Nephron (organoid): ENCODE results near the gene SUCNR1.

ENCODE experiments used
- H3K27ac Mint-ChIP-seq, 3 experiments: 2 replicates each; pipeline ENCODE4 v1.8.0; 2020; ENCODE audit warnings: mixed read lengths in 3 of 3, mild to moderate bottlenecking in 2 of 3, moderate library complexity in 1 of 3
- H3K27me3 Mint-ChIP-seq: 2 replicates; pipeline ENCODE4 v1.8.0; 2021; ENCODE audit warnings: low read depth, mild to moderate bottlenecking, moderate library complexity, mixed read lengths
- H3K36me3 Mint-ChIP-seq: 2 replicates; pipeline ENCODE4 v1.8.0; 2020; ENCODE audit warnings: low read depth, mixed read lengths
- H3K4me1 Mint-ChIP-seq: 2 replicates; pipeline ENCODE4 v1.8.0; 2020; ENCODE audit warnings: mixed read lengths
- H3K4me3 Mint-ChIP-seq, 3 experiments: 2 replicates each; pipeline ENCODE4 v1.8.0; 2020; ENCODE audit warnings: mild to moderate bottlenecking in 3 of 3, mixed read lengths in 3 of 3, moderate library complexity in 2 of 3
- H3K9me3 Mint-ChIP-seq: 2 replicates; pipeline ENCODE4 v1.8.0; 2020; ENCODE audit warnings: mixed read lengths
- TF ChIP-seq, protein P1 (sequence below), 3 experiments: fragments of 200-600 bp; sonication (generic); IDR thresholded peaks; one replicate each; pipeline ENCODE4 v1.5.0; 2021; ENCODE audit warnings: antibody characterized with exemption in 3 of 3; ENCODE audit not compliant: unreplicated experiment in 3 of 3

SUCNR1 gene

DNA sequence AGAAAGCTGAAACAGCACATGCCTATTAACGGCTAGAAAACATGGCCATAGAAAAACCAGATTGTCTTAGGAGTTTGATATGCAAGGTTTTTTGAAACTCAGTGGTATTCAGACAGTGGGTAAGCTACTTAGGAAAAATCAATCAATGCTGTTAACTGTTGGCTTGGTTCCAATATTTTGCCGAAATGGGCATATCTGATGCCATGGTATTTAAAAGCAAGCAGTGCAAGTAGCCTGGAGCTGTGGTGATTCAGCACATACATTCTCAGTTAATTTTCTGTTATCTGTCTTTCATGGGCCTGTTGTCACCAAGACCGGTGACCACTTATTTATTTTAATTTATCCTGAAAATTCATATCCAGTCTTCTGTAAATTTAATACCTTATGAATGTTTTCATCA lies 17.3 kb upstream of the SUCNR1 start:
- peaks cover 11% of the 10 kb centered on the region for H3K9me3 Mint-ChIP-seq
- H3K27ac Mint-ChIP-seq: no peak overlapping the region
- peaks cover 3% of the 10 kb centered on the region for H3K27me3 Mint-ChIP-seq
- TF ChIP-seq, protein P1, sequence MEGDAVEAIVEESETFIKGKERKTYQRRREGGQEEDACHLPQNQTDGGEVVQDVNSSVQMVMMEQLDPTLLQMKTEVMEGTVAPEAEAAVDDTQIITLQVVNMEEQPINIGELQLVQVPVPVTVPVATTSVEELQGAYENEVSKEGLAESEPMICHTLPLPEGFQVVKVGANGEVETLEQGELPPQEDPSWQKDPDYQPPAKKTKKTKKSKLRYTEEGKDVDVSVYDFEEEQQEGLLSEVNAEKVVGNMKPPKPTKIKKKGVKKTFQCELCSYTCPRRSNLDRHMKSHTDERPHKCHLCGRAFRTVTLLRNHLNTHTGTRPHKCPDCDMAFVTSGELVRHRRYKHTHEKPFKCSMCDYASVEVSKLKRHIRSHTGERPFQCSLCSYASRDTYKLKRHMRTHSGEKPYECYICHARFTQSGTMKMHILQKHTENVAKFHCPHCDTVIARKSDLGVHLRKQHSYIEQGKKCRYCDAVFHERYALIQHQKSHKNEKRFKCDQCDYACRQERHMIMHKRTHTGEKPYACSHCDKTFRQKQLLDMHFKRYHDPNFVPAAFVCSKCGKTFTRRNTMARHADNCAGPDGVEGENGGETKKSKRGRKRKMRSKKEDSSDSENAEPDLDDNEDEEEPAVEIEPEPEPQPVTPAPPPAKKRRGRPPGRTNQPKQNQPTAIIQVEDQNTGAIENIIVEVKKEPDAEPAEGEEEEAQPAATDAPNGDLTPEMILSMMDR (IDR thresholded peaks at IDR 0.05; ENCODE audit: unreplicated experiment in 3 of 3): no peak
- H3K4me1 Mint-ChIP-seq: peaks cover 12% of the 10 kb centered on the region
- no peak overlapping the region for H3K4me3 Mint-ChIP-seq
- no peaks in the 10 kb centered on the region for H3K36me3 Mint-ChIP-seq

DNA sequence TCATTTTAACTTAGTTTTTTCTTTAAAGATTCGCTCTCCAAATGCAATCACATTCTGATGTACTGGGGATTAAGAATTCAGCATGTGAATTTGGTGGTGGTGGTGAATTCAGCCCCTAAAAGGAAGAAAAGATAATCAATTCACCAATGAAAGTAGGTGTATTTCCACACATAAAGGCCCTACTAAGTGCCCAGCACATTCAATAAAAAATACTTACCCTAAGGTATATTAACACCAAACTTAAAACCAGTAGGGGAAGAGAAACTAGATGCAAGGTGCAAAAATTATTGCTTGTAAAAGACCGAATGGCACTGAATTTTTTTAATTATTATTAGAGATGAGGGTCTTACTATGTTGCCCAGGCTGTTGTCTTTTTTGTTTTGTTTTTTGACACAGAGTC lies 16.8 kb upstream of the SUCNR1 start:
- Mint-ChIP-seq H3K27ac (no peak overlapping the region), H3K36me3 (no peaks in the 10 kb centered on the region), H3K4me1 (peaks cover 12% of the 10 kb centered on the region), H3K9me3 (peaks cover 7% of the 10 kb centered on the region), H3K4me3 (no peak overlapping the region), H3K27me3 (peaks cover 3% of the 10 kb centered on the region)
- TF ChIP-seq, protein P1 (IDR thresholded peaks at IDR 0.05; ENCODE audit: unreplicated experiment in 3 of 3): no peak

DNA sequence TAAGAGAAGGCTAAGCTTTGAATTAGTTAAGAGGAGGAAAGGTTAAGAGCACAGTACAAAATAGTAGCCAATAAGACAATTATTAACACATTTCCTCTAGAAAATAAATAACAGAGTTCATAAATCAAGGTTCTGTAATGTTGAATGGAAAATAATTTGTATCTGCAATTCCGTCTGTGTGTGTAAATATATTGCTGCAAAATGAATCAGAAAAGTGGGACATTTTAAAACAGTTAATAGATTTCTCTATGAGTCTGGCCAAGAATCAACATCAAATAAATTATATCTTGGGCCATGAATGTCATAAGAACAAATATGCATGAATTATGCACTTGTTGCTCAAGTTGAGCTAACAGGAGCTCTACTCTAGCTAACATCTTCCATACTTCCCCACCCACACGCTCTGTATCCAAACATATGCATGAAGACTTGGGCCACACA lies 14.2 kb upstream of the SUCNR1 start:
- H3K4me3 Mint-ChIP-seq: no peak overlapping the region
- H3K27ac Mint-ChIP-seq: peak overlapping the region; percentile 85 to 96 (median 92)
- peaks cover 3% of the 10 kb centered on the region for H3K27me3 Mint-ChIP-seq
- no peaks in the 10 kb centered on the region for H3K9me3 Mint-ChIP-seq
- peaks cover 16% of the 10 kb centered on the region for H3K4me1 Mint-ChIP-seq
- H3K36me3 Mint-ChIP-seq: no peaks in the 10 kb centered on the region
- TF ChIP-seq, protein P1 (IDR thresholded peaks at IDR 0.05; ENCODE audit: unreplicated experiment in 3 of 3): no peak

DNA sequence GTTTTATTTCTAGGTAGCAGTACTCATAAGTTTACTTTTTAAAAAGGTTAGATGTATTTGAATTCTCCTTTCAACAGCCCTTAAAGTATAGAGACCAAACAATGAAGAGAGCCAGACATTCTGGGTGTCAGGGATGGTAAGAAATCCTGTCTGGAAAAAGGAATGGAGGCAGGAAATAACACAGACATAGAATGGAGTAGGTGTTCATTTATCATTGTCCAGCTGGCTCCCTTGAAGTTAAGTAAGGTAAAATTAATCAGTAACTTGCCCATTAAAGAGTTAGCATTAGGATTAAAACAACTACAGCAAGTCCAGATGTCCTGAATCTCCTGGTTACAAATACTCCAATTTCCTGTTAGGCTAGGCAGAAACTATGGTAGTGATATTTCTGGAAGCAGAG lies 13.5 kb upstream of the SUCNR1 start:
- Mint-ChIP-seq H3K4me1 (peaks cover 16% of the 10 kb centered on the region), H3K27me3 (peaks cover 3% of the 10 kb centered on the region), H3K36me3 (no peaks in the 10 kb centered on the region), H3K4me3 (no peak overlapping the region), H3K9me3 (no peaks in the 10 kb centered on the region), H3K27ac (peak overlapping the region; percentile 85 to 96 (median 92))
- TF ChIP-seq, protein P1 (IDR thresholded peaks at IDR 0.05; ENCODE audit: unreplicated experiment in 3 of 3): no peak

DNA sequence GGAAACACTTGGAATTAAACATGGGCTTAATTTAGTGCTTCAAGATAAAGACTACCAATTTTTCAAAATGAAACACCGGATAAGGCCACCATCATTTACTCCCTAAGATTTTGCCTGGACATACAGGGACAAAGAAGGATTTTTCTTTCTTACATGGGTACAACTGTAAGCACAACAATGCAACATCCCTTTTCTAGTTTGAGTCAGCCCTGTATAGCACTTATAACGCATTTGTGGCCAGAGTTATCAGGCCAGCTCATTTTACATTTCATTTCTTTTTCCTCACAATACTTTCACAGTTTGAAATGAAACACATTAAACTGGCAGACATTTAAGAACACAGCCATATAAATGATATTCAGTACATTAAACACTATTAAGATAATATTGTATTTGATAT lies 9.8 kb upstream of the SUCNR1 start:
- Mint-ChIP-seq H3K9me3 (no peaks in the 10 kb centered on the region), H3K36me3 (no peaks in the 10 kb centered on the region), H3K4me3 (no peak overlapping the region), H3K4me1 (peaks cover 29% of the 10 kb centered on the region), H3K27me3 (no peaks in the 10 kb centered on the region), H3K27ac (peak overlapping the region in 1 of 3 experiments; percentile 31)
- TF ChIP-seq, protein P1 (IDR thresholded peaks at IDR 0.05; ENCODE audit: unreplicated experiment in 3 of 3): no peak

DNA sequence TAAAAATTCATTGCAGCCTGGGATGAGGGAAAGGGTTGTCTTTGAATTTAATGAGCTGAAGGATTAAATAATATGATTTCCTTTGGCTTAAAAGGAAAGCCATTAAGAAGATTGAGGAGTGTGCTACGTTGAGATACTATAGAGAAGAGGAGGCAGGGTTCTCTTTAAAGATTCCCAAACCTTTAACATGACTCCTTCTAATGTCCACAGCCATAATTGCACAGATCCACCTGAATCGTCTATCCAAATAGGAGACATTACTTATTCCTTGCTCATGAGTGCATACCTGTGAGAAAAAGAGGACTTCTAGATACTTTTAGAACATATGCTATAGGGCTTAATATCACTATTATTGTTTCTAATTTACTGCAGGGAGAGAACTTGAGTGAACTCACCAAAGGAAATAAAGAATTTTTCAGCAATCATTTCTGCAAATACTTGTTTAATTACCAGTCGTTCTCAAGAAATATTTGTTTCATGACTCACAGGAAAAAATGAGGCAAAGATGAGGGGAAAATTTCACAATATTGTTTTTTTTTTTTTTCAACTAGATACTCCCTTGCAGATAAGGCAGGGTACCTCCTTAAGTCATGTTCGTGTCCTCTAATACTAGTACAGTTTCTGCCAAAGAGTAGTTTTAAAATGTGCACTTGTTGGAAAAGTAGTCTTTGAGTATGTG lies 8.9 kb upstream of the SUCNR1 start:
- TF ChIP-seq, protein P1 (IDR thresholded peaks at IDR 0.05; ENCODE audit: unreplicated experiment in 3 of 3): no peak
- H3K4me1 Mint-ChIP-seq: peaks cover 31% of the 10 kb centered on the region
- H3K27me3 Mint-ChIP-seq: no peaks in the 10 kb centered on the region
- peak overlapping the region; percentile 16 to 69 (median 19) for H3K27ac Mint-ChIP-seq
- no peaks in the 10 kb centered on the region for H3K9me3 Mint-ChIP-seq
- H3K36me3 Mint-ChIP-seq: no peaks in the 10 kb centered on the region
- no peak overlapping the region for H3K4me3 Mint-ChIP-seq
